Measurements from ENCODE around the gene PHTF2.

Gene PHTF2

DNA sequence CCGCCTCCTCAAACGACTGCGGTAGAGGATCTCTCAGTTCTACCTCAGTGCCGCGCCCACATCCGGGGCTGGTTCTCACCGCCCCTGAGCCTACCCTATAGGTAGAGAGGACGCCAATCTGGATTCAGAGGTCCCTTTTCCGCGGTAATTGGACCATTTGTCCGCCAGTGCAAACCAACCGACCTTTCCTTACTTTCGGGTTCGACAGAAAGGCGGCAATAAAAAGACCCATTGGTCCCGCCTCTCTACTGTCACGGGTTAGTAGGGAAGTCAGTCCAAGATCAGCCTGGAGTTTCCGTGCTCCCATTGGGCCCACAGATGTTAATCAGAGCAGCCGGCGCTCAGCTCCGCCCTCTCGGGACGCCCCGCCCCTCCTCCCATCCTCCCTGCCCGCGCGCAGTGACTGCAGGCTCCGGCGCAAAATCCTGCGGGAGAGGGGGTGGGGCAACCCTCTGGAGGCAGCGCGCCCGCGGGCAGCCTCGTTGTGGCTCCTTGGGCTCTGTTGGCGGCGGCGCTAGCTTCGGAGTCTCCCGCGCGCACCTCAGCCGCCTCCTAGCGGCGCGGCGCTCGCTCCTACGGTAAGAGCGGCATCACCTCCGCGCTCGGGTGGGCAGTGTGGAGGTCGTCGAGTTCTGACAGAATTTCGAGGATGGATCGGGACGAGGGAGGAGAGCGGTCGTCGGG lies at the start of gene PHTF2, which contains the start of gene TMEM60:
Gene PHTF2 (plus strand): TSS at position 380 of the 684 bp plus-strand sequence.
Gene TMEM60 (minus strand): TSS at position 41 of the 684 bp plus-strand sequence. CDS start 4,061 bp downstream, outside the sequence.
- Mint-ChIP-seq H3K27me3 (no peaks in the 10 kb centered on the region), H3K4me3 (peak within 1 kb of the TSS; percentile 92), H3K9me3 (no peaks in the 10 kb centered on the region), H3K4me1 (peaks cover 73% of the 10 kb centered on the region), H3K36me3 (peaks cover 8% of the 10 kb centered on the region), H3K27ac (peak within 1 kb of the TSS; percentile 92)

DNA sequence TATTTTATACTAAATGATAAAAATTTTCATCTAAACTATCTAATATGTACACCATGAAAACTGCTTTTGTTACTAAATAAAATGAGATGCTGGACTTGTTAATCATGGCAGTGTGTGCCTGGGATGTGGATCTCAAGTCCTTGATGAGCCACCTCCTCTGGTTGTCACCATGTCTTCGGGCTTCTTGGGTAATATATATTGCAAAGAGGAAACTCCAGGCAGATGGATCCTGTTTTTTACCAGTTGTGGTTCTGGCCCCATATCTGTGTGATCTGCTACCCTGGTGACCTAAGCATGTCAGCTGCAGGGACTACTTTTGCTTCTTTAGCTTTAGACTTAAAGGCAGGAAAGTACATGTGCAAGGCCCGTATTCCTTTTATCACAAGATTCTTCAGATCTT lies 46.6 kb upstream of the PHTF2 start:
- no peak overlapping the region for H3K4me3 Mint-ChIP-seq
- no peak overlapping the region for H3K27ac Mint-ChIP-seq
- H3K4me1 Mint-ChIP-seq, result peaks cover 64% of the 10 kb centered on the region
- no peaks in the 10 kb centered on the region for H3K9me3 Mint-ChIP-seq
- no peaks in the 10 kb centered on the region for H3K27me3 Mint-ChIP-seq
- H3K36me3 Mint-ChIP-seq, result peaks cover 10% of the 10 kb centered on the region

DNA sequence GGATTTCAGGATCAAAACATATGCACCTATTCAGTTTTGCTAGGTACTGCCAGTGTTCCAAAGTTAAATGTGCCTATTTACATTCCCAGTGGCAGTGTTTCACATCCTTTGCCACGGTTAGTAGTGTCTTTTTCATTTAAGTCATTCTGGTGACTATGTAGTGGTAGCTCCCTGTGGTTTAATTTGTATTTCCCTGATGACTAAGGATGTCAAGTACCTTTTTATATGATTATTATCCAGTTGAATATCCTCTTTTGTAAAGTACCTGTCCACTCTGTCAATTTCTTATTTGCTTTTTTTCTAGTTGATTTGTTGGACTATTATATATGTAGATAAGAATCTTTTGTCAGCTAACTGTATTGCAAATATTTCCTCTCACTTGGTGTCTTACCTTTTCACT lies 45.4 kb upstream of the PHTF2 start:
- H3K9me3 Mint-ChIP-seq, result no peaks in the 10 kb centered on the region
- H3K4me1 Mint-ChIP-seq, result peaks cover 62% of the 10 kb centered on the region
- no peaks in the 10 kb centered on the region for H3K27me3 Mint-ChIP-seq
- H3K4me3 Mint-ChIP-seq, result no peak overlapping the region
- H3K36me3 Mint-ChIP-seq, result peaks cover 5% of the 10 kb centered on the region
- H3K27ac Mint-ChIP-seq, result peak overlapping the region; percentile 82

DNA sequence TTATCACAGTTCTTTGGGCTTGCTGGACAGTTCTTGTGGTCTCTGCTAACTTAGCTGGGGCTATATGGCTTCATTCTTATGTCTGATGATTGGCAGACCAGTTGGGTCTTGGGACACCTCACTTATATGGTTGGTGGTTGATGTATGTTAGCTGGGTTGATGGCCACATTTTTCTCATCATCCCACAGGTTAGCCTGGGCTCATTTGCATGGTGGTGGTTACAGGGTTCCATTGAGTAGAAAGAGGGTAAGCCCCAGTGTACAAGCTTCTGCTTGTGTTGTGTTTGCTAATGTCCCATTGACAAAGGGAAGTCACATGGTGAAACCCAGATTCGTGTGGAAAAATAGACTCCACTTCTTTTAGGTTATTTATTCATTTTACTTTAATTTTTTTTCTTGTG lies 41.0 kb upstream of the PHTF2 start:
- no peaks in the 10 kb centered on the region for H3K36me3 Mint-ChIP-seq
- peak overlapping the region; percentile 55 for H3K27ac Mint-ChIP-seq
- no peaks in the 10 kb centered on the region for H3K27me3 Mint-ChIP-seq
- H3K4me3 Mint-ChIP-seq, result no peak overlapping the region
- H3K9me3 Mint-ChIP-seq, result no peaks in the 10 kb centered on the region
- peaks cover 53% of the 10 kb centered on the region for H3K4me1 Mint-ChIP-seq

DNA sequence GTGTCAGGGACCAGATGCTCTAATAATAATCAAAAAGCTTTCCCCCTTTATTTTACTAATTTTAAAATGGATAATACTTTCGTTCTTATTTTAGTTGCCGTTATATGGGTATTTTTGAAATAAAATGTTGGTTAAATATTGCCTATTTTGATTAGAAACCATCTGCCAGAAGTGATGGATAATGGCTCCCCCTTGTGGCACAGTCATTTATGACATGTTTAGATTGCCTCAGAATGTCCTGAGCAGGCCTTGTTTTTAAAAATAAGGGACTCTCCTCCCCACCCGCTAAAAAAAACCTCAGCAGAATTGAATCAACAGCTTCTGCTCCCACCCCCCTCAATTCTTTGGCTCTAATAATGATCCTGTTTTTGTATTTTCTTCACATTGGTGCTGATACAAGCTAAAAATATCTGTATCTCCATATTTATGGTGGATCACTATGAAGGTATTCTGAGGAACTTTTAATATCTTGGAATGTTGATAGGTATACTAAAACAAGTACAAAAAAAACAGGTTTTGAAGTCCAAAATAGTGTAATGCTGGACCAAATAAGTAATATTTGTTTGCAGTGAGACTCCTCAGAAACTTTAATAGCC lies 39.2 kb upstream of the PHTF2 start:
- H3K36me3 Mint-ChIP-seq, result no peaks in the 10 kb centered on the region
- no peaks in the 10 kb centered on the region for H3K9me3 Mint-ChIP-seq
- H3K27ac Mint-ChIP-seq, result peak overlapping the region; percentile 80
- H3K4me3 Mint-ChIP-seq, result no peak overlapping the region
- peaks cover 50% of the 10 kb centered on the region for H3K4me1 Mint-ChIP-seq
- H3K27me3 Mint-ChIP-seq, result no peaks in the 10 kb centered on the region

DNA sequence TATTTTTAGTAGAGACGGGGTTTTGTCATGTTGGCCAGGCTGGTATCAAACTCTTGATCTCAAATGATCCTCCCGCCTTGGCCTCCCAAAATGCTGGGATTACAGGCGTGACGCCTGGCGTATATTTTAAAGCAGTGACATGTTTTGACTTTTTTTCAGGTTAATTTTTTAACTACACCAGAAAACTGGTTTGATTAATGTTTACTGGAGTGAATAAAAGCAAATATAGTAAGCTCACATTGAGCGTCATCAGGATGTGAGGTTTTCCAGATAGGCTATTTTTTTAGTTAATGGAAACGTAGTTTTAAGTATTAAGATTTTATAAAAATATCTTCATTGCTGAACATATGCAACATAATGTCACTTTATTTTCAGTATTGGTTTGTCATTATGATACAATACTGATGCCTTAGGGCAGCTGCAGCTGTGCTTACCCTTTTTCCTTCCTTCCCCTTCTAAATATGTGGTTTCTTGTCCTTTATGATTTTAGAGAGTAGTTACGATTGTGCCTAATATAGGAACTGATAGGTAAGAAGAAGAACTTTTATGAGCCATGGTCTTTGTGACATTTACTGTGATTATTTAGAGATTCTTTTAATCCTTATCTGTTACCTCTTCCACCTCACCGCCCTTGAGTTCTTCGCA lies 37.6 kb upstream of the PHTF2 start:
- Mint-ChIP-seq H3K4me3 (no peak overlapping the region), H3K27me3 (no peaks in the 10 kb centered on the region)

DNA sequence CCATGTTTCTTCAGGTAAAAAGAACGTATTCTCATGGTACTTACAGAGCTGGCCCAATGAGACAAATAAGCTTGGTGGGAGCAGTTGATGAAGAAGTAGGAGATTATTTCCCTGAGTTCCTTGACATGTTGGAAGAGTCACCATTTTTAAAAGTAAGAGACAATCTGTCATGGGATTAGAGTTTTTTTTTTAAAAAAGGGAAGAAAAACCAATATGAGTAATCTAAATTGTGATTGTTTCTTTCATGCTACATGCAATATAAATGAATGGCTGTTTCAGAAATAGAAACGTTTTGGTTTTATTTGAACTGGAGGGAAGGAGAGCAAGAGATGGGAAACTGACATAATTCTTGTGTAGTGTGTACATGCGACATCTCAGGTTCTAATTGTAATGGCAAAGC lies 33.1 kb upstream of the PHTF2 start:
- Mint-ChIP-seq H3K27ac (no peak overlapping the region), H3K27me3 (no peaks in the 10 kb centered on the region), H3K36me3 (peaks cover 5% of the 10 kb centered on the region), H3K4me3 (no peak overlapping the region), H3K4me1 (peaks cover 29% of the 10 kb centered on the region), H3K9me3 (no peaks in the 10 kb centered on the region)

More for the DNA sequence above, 37.6 kb upstream of the PHTF2 start:
- H3K9me3 Mint-ChIP-seq, result no peaks in the 10 kb centered on the region
- H3K36me3 Mint-ChIP-seq, result no peaks in the 10 kb centered on the region
- H3K4me1 Mint-ChIP-seq, result peaks cover 47% of the 10 kb centered on the region
- H3K27ac Mint-ChIP-seq, result no peak overlapping the region

DNA sequence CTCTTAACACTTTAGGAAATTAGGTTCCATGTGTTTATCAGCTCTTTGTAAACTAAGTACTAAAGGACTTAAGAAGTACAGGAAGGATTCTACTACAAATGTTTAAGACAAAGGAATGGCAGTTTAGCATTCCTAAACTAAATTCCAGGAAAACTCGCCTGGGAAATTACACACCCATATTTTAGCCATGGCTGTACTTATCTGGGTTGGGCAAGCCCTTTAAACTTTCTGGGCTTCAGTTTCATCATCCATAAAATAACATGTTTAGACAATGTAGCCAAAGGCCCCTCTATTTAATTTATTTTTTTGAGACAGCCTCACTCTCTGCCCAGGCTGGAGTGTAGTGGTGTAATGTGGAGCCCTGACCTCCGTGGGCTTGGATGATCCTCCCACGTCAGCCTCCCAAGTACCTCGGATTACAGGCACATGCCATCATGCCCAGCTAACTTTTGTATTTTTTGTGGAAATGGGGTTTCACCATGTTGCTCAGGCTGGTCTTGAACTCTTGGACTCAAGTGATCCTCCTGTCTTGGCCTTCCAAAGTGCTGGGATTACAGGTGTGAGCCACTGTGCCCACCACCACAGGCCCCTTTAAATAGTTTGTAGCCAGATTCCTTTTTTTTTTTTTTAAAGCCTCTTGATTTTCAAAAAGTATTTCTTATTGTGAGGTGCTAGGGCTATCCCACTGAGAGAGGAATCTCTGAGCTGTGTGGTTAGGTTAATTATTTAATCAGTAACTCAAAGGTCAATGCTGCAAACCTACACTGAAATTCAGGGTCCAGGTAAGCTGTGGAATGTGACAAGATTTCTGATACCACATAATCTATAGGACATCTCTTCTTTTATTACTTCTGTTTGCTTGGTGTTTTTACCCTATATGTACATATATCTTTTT lies 32.4 kb upstream of the PHTF2 start:
- Mint-ChIP-seq H3K27me3 (no peaks in the 10 kb centered on the region), H3K9me3 (no peaks in the 10 kb centered on the region), H3K4me1 (peaks cover 27% of the 10 kb centered on the region), H3K36me3 (peaks cover 5% of the 10 kb centered on the region), H3K27ac (peak overlapping the region; percentile 86), H3K4me3 (no peak overlapping the region)

DNA sequence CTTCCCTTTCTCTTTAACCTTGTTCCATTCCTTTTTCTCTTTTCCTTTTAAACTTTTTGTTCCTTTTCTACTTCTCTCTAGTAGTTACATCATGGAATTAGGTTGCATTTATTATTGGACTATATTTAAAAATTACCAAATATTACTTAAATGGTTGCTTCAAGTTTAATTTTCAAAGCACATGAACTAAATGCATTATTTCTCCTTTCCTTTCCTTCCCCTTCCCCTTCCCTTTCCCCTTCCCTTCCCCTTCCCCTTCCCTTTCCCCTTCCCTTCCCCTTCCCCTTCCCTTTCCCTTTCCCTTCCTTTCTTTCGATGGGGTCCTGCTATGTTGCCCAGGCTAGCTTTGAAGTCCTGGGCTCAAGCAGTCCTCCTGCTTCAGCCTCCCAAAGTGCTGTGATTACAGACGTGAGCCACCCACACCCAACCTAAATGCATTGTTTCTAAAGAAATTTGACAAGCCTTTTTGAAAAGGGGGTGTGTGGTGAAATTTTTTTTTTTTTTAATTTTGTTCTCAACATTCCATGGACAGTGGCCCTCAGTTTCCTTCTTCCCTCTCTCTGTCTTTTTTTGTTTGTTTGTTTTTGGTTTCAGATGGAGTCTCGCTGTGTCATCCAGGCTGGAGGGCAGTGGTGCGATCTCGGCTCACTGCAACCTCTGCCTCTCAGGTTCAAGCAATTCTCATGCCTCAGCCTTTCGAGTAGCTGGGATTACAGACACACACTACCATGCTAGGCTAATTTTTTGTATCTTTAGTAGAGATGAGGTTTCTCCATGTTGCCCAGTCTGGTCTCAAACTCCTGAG lies 31.6 kb upstream of the PHTF2 start:
- peaks cover 5% of the 10 kb centered on the region for H3K36me3 Mint-ChIP-seq
- no peaks in the 10 kb centered on the region for H3K27me3 Mint-ChIP-seq
- H3K4me1 Mint-ChIP-seq, result peaks cover 23% of the 10 kb centered on the region
- no peak overlapping the region for H3K4me3 Mint-ChIP-seq
- no peaks in the 10 kb centered on the region for H3K9me3 Mint-ChIP-seq
- peak overlapping the region; percentile 86 for H3K27ac Mint-ChIP-seq

DNA sequence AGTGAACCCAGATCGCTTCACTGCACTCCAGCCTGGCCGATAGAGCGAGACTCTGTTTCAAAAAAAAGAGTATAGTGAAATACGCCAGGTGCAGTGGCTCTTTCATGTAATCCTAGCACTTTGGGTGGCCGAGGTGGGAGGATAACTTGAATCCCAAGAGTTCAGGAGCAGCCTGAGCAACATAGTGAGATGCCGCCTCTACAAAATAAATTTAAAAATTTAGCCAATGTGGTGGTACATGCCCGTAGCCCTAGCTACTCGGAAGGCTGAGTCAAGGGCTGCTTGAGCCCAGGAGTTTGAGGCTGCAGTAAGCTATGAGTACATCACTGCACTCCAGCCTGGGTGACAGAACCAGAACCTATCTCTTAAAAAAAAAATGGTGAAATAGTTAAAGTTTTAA lies 28.3 kb upstream of the PHTF2 start:
- Mint-ChIP-seq H3K9me3 (no peaks in the 10 kb centered on the region), H3K4me1 (peaks cover 8% of the 10 kb centered on the region), H3K4me3 (no peak overlapping the region), H3K27ac (no peak overlapping the region), H3K36me3 (peaks cover 6% of the 10 kb centered on the region), H3K27me3 (no peaks in the 10 kb centered on the region)

DNA sequence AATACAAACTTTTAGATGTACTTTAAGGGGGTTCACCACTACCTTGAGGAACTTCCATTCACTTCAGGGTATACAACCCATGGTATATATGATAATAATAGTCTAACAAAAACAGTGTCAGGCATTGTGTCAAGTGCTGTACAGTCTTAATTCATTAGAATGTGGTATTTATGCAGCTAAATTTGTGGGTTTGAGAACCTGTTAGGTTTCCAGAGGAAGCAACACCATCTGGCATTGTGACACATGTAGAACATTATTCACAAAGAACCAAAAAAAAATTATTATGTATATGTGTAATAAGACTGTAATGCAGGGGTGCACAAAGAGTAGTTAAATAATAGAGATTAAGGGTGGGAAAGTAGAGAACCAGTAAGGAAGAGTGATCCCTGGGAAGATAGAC lies 26.7 kb upstream of the PHTF2 start:
- no peak overlapping the region for H3K4me3 Mint-ChIP-seq
- H3K27ac Mint-ChIP-seq, result peak overlapping the region; percentile 47
- no peaks in the 10 kb centered on the region for H3K27me3 Mint-ChIP-seq
- H3K36me3 Mint-ChIP-seq, result peaks cover 17% of the 10 kb centered on the region
- H3K9me3 Mint-ChIP-seq, result no peaks in the 10 kb centered on the region
- H3K4me1 Mint-ChIP-seq, result peaks cover 10% of the 10 kb centered on the region

DNA sequence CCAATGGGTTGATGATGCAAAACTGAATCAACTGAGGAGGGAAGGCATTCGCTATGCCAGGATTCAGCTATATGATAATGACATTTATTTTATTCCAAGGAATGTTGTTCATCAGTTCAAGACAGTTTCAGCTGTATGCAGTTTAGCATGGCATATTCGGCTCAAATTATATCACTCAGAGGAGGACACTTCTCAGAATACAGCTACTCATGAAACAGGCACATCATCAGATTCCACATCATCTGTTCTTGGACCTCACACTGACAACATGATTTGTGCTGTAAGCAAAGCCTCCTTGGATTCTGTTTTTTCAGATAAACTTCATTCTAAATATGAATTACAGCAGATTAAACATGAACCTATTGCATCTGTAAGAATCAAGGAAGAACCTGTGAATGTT lies 20.0 kb upstream of the PHTF2 start:
- H3K9me3 Mint-ChIP-seq, result no peaks in the 10 kb centered on the region
- H3K4me3 Mint-ChIP-seq, result no peak overlapping the region
- peaks cover 14% of the 10 kb centered on the region for H3K4me1 Mint-ChIP-seq
- no peak overlapping the region for H3K27ac Mint-ChIP-seq
- peaks cover 26% of the 10 kb centered on the region for H3K36me3 Mint-ChIP-seq
- H3K27me3 Mint-ChIP-seq, result no peaks in the 10 kb centered on the region

DNA sequence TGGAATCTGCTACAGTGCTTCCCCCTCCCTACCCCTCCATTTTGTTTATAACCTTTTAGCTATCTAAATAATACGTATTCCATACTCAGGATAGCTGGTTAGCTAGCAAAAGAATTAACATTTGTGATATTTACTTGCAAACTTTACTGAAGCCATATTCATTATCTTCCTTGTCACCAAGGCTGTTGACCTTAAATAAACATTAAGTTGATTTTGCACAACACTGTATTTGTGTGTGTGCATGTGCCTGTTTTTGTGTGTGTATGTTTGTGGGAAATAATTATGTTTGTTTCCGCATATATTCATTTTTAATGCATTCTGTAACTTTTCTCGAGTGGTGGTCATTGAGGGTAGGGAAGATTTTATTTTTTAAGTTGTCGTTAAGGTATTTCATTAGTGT lies 16.2 kb upstream of the PHTF2 start:
- H3K27me3 Mint-ChIP-seq, result no peaks in the 10 kb centered on the region
- peaks cover 4% of the 10 kb centered on the region for H3K4me1 Mint-ChIP-seq
- no peak overlapping the region for H3K4me3 Mint-ChIP-seq
- H3K27ac Mint-ChIP-seq, result no peak overlapping the region
- H3K9me3 Mint-ChIP-seq, result no peaks in the 10 kb centered on the region
- peaks cover 23% of the 10 kb centered on the region for H3K36me3 Mint-ChIP-seq

DNA sequence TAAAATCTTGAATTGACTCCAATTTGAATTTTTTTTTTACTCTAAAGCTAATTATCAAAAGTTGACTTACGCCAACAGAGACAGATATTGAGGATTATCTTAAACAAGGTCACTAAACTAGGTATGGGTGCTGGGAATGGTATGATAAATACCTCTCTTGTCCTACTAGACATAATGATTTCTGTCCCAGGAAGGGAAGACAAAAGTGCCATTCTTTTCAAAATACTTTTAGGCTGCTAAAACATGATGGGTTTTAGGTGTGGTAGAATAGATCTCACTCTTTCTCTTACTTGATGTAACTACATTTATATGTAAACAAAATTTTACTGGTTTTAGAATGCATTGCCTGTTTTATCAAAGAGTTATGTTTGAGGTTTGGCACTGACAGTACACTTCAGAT lies 15.5 kb upstream of the PHTF2 start:
- Mint-ChIP-seq H3K9me3 (no peaks in the 10 kb centered on the region), H3K4me1 (peaks cover 4% of the 10 kb centered on the region), H3K27ac (peak overlapping the region; percentile 56), H3K27me3 (no peaks in the 10 kb centered on the region), H3K36me3 (peaks cover 20% of the 10 kb centered on the region), H3K4me3 (no peak overlapping the region)

DNA sequence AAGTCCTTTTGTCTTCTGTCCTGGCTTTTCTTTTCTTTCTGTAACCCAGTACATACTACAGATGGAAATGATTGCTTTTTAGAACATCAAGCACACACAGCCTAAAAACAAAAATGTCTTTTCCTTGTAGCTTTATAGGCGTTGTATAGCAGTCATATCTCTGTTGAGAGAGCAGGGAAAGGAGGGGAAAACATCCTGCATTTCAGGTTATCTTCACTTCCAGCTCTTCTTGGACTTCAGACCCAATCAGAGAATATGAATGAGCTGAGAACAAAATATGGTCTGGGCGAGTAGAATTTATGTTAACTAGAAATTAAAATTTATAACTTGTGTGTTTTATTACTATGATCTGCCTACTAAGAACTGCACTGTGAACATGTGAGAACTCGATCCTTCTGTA lies 15.0 kb upstream of the PHTF2 start:
- H3K36me3 Mint-ChIP-seq, result peaks cover 18% of the 10 kb centered on the region
- no peak overlapping the region for H3K27ac Mint-ChIP-seq
- no peaks in the 10 kb centered on the region for H3K9me3 Mint-ChIP-seq
- H3K27me3 Mint-ChIP-seq, result no peaks in the 10 kb centered on the region
- H3K4me1 Mint-ChIP-seq, result peaks cover 4% of the 10 kb centered on the region
- H3K4me3 Mint-ChIP-seq, result no peak overlapping the region
